Upper lobe of left lung (tissue), 6 donors: ENCODE measurements around the gene DNAJC25. TPM values are rescaled to one million over a fixed set of nuclear protein-coding genes. Genes with fewer than 3 reads are reported as not detected.

ENCODE experiments used
- ATAC-seq, 2 donors: fragments of 200-7000 bp; cut with Tn5 transposase; one replicate each; pipeline ENCODE4 v1.9.1; 2022; ENCODE audit warnings: mild to moderate bottlenecking in 2 of 2, moderate library complexity in 2 of 2; ENCODE audit not compliant: low FRiP score in 2 of 2
- DNase-seq, 2 donors: peaks; one replicate each; pipeline ENCODE4 v3.0.0-alpha.2; 2019 to 2020
- H3K27ac ChIP-seq, 4 donors: fragments of 200-600 bp; sonication (generic); one replicate each; pipeline ENCODE4 v1.5.1; 2016 to 2019
- H3K27me3 ChIP-seq, 4 donors: fragments of 200-600 bp; sonication (generic); one replicate each; pipeline ENCODE4 v1.5.1; 2017 to 2019
- H3K36me3 ChIP-seq, 4 donors: fragments of 200-600 bp; sonication (generic); one replicate each; pipeline ENCODE4 v1.5.1; 2016 to 2019
- H3K4me1 ChIP-seq, 4 donors: fragments of 200-600 bp; sonication (generic); one replicate each; pipeline ENCODE4 v1.5.1; 2018 to 2019
- H3K4me3 ChIP-seq, 4 donors: fragments of 200-600 bp; sonication (generic); one replicate each; pipeline ENCODE4 v1.5.1; 2017 to 2019; ENCODE audit warnings: mild to moderate bottlenecking in 2 of 4, moderate library complexity in 1 of 4
- H3K9me3 ChIP-seq, 4 donors: fragments of 200-600 bp; sonication (generic); one replicate each; pipeline ENCODE4 v1.5.1; 2018 to 2019
- CTCF ChIP-seq, 6 experiments: fragments of 450-650 bp in 4 of 6; fragments of 200-600 bp in 2 of 6; sonication (generic) in 2 of 6; IDR thresholded peaks; one replicate each; pipeline ENCODE4 v1.5.1; 2016 to 2019; ENCODE audit warnings: antibody characterized with exemption in 6 of 6
- EP300 ChIP-seq, 4 donors: sonication (generic); formaldehyde crosslinking; IDR thresholded peaks; one replicate each; pipeline ENCODE4 v1.5.1; 2017; ENCODE audit warnings: antibody characterized with exemption in 4 of 4, control low read depth in 2 of 4
- POLR2A ChIP-seq, 4 donors: fragments of 450-650 bp; IDR thresholded peaks; one replicate each; pipeline ENCODE4 v1.5.1; 2016 to 2017; ENCODE audit warnings: antibody characterized with exemption in 4 of 4, mild to moderate bottlenecking in 2 of 4
- POLR2AphosphoS5 ChIP-seq, 2 donors: sonication (generic); formaldehyde crosslinking; IDR thresholded peaks; one replicate each; pipeline ENCODE4 v1.5.1; 2017; ENCODE audit warnings: antibody characterized with exemption in 2 of 2
- WGBS, 2 donors: methylation state at CpG; one replicate each; pipeline ENCODE4 v1.1.5; 2017 to 2018; 5-methylcytosine and 5-hydroxymethylcytosine counted together
- total RNA-seq, 6 donors: library from RNA; depleted of rRNA in 4 of 6; stranded (reverse); fragments of >200 nt in 4 of 6; gene quantifications; one replicate each; pipeline versions ENCODE4 v1.1.0 to v1.2.1, GENCODE V29; 2016 to 2021
- donor health status: DM: no; HTN: no; CAD: no; lungs with moderate emphysema.
- donor health status: DM: no; HTN: yes; CAD: no; lungs with severe emphysema.

The DNAJC25 gene
- total RNA-seq, 6 donors from 2014 or later, result 4.5 to 12.2 (median 7.2) TPM

GRCh38 chr9:111691672-111692329 is 60.7 kb downstream of the DNAJC25 start:
- 47 to 50% methylated on average over 5 of the region's 5 CpGs for WGBS, 2 donors
- H3K27me3 ChIP-seq, result no peaks in the 10 kb centered on the region
- ATAC-seq (no peak), DNase-seq (no peak)
- H3K9me3 ChIP-seq, result no peaks in the 10 kb centered on the region
- TF ChIP-seq CTCF (IDR thresholded peaks at IDR 0.05) (peak in 2 of 6 experiments; percentile 23 to 26), EP300 (IDR thresholded peaks at IDR 0.05) (no peak), POLR2A (IDR thresholded peaks at IDR 0.05) (no peak), POLR2AphosphoS5 (IDR thresholded peaks at IDR 0.05) (no peak)
- H3K4me3 ChIP-seq, result no peak overlapping the region
- H3K27ac ChIP-seq, result no peak overlapping the region
- no peaks in the 10 kb centered on the region for H3K4me1 ChIP-seq
- no peaks in the 10 kb centered on the region for H3K36me3 ChIP-seq

- no peaks in the 10 kb centered on the region for H3K27me3 ChIP-seq
- no peaks in the 10 kb centered on the region for H3K9me3 ChIP-seq
- no peak overlapping the region for H3K4me3 ChIP-seq
- no peaks in the 10 kb centered on the region for H3K36me3 ChIP-seq
- H3K27ac ChIP-seq, result no peak overlapping the region
- DNase-seq (no peak), ATAC-seq (no peak)
- TF ChIP-seq POLR2A (IDR thresholded peaks at IDR 0.05) (no peak), EP300 (IDR thresholded peaks at IDR 0.05) (no peak), POLR2AphosphoS5 (IDR thresholded peaks at IDR 0.05) (no peak), CTCF (IDR thresholded peaks at IDR 0.05) (no peak)
- H3K4me1 ChIP-seq, result no peaks in the 10 kb centered on the region
Measured at GRCh38 chr9:111696796-111697195, 65.7 kb downstream of the DNAJC25 start.

DNA sequence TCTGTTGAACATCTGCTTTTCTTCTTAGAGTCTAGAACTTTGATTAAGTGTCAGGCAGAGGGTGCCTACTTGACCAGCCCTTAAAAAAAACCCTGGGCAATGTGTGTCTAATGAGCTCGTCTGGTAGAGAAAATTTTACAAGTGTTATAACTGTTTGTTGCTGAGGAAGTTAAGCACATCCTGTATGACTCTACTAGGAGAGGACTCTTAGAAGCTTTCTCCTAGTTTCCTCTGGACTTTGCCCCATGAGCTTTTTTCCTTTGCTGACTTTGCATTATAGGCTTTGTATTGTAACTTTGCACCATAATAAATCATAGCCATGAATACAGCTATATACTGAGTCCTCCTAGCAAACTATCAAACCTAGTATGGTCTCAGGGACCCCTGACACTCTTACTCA is 69.6 kb downstream of the DNAJC25 start:
- DNase-seq (no peak), ATAC-seq (no peak)
- Histone ChIP-seq H3K27me3 (no peaks in the 10 kb centered on the region), H3K27ac (peak overlapping the region in 1 of 4 donors; percentile 37), H3K4me1 (no peaks in the 10 kb centered on the region), H3K4me3 (no peak overlapping the region), H3K36me3 (no peaks in the 10 kb centered on the region), H3K9me3 (no peaks in the 10 kb centered on the region)
- TF ChIP-seq POLR2A (IDR thresholded peaks at IDR 0.05), result no peak
- TF ChIP-seq CTCF (IDR thresholded peaks at IDR 0.05), result no peak
- TF ChIP-seq EP300 (IDR thresholded peaks at IDR 0.05), result no peak
- TF ChIP-seq POLR2AphosphoS5 (IDR thresholded peaks at IDR 0.05), result no peak
- WGBS, 2 donors, result 21 to 22% methylated on average over 1 of the region's 1 CpG

Other genes with a start within 250 kb of the DNAJC25 start
- gene ECPAS, start 147.0 kb upstream of the DNAJC25 start, total RNA-seq, result 100 to 1,000 TPM in 1 of 6 donors, 10 to 100 TPM in 5; 64.4 to 158 (median 83.3) TPM
- gene ZNF483, start 106.2 kb upstream of the DNAJC25 start, total RNA-seq, result 10 to 100 TPM in 1 of 6 donors, 1 to 10 TPM in 5; 4.0 to 22.0 (median 7.4) TPM
- gene PTGR1, start 31.7 kb upstream of the DNAJC25 start, total RNA-seq, result 10 to 100 TPM; 26.9 to 66.7 (median 35.9) TPM
- gene GNG10, start 30.3 kb downstream of the DNAJC25 start, total RNA-seq, result 10 to 100 TPM; 18.8 to 62.2 (median 39.6) TPM
- gene SHOC1, start 163.6 kb downstream of the DNAJC25 start, total RNA-seq, result 1 to 10 TPM in 1 of 6 donors, under 1 TPM in 2, not detected in 3; 0.15 to 3.1 (median 0.79) TPM